DND-41 (cell line): ENCODE measurements around the gene TARP.
"Not testable (repeated sequence)": the region's sequence is repeated elsewhere in the genome, so short reads cannot be mapped to it uniquely, and the experiment has no call there.

Source experiments
- ATAC-seq: fragments of 200-7000 bp; cut with Tn5 transposase; 3 replicates; pipeline ENCODE4 v1.9.1; 2021; ENCODE audit warnings: low read depth; ENCODE audit not compliant: insufficient read depth
- DNase-seq: peaks from one replicate; pipeline ENCODE4 v3.0.0-alpha.2; 2020
- H2AFZ ChIP-seq: 2 replicates; pipeline ENCODE4 v1.6.0; 2012; ENCODE audit warnings: low read depth, low read length
- H3K27ac ChIP-seq: 2 replicates; pipeline ENCODE4 v1.5.1; 2012; ENCODE audit warnings: low read length, inconsistent platforms
- H3K27me3 ChIP-seq: fragments of 200-600 bp; sonication (generic); 2 replicates; pipeline ENCODE4 v1.6.0; 2012; ENCODE audit warnings: low read length, mild to moderate bottlenecking, inconsistent platforms; ENCODE audit not compliant: insufficient read depth, poor library complexity
- H3K36me3 ChIP-seq: 2 replicates; pipeline ENCODE4 v1.5.1; 2012; ENCODE audit warnings: low read length, inconsistent platforms; ENCODE audit not compliant: insufficient read depth
- H3K4me1 ChIP-seq: 2 replicates; pipeline ENCODE4 v1.5.1; 2012; ENCODE audit warnings: mild to moderate bottlenecking, low read length; ENCODE audit not compliant: insufficient read depth
- H3K4me2 ChIP-seq: 2 replicates; pipeline ENCODE4 v1.6.0; 2012; ENCODE audit warnings: mild to moderate bottlenecking, moderate library complexity, low read length, inconsistent platforms; ENCODE audit not compliant: insufficient read depth
- H3K4me3 ChIP-seq, 2 experiments: fragments of 200-600 bp in 1 of 2; shearing (Covaris generic) in 1 of 2; 2 replicates each; pipeline ENCODE4 v1.5.1; 2012 to 2016; ENCODE audit warnings: inconsistent platforms in 2 of 2, low read length in 2 of 2, mild to moderate bottlenecking in 2 of 2, low read depth in 1 of 2, moderate library complexity in 1 of 2
- H3K79me2 ChIP-seq: 2 replicates; pipeline ENCODE4 v1.6.0; 2012; ENCODE audit warnings: low read length, inconsistent platforms; ENCODE audit not compliant: insufficient read depth
- H3K9ac ChIP-seq: 2 replicates; pipeline ENCODE4 v1.6.0; 2012; ENCODE audit warnings: low read depth, mild to moderate bottlenecking, inconsistent platforms, low read length, moderate library complexity
- H3K9me3 ChIP-seq: 2 replicates; pipeline ENCODE4 v1.5.1; 2012; ENCODE audit warnings: low read length, moderate library complexity, mild to moderate bottlenecking, inconsistent platforms; ENCODE audit not compliant: insufficient read depth, severe bottlenecking
- H4K20me1 ChIP-seq: 2 replicates; pipeline ENCODE4 v1.6.0; 2012; ENCODE audit warnings: low read length; ENCODE audit not compliant: insufficient read depth
- EZH2 ChIP-seq: IDR thresholded peaks from 3 replicates; pipeline ENCODE4 v1.6.1; 2012; ENCODE audit warnings: borderline replicate concordance, low read depth, mild to moderate bottlenecking, moderate library complexity, low read length, inconsistent platforms; ENCODE audit not compliant: severe bottlenecking
- TF ChIP-seq, protein P1 (sequence below): IDR thresholded peaks from 2 replicates; pipeline ENCODE4 v1.5.1; 2012; ENCODE audit warnings: borderline replicate concordance, low read length, moderate library complexity, mild to moderate bottlenecking; ENCODE audit not compliant: poor library complexity, severe bottlenecking; ENCODE audit errors: extremely low read depth

TARP gene

DNA sequence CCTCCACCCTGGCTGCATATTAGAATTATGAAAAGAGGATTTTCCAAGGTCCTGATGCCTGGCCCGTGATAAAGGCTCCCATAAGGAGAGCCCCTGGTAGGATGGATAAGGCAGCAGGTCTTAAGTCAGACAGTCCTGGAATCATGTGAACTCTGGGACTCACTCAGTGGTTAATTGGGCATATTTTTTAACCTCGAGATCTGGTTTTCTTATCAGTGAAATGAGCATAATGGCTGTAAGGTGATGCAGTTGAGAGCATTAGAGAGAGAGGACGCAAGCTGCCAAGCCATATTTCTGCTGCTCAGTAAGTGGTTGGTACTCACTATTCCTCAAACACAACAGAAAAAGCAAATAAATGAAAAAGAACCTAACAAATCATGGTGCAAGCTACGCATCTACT, 37.8 kb downstream of the TARP start:
- Histone ChIP-seq H3K36me3 (peaks cover 18% of the 10 kb centered on the region), H3K4me3 (no peak overlapping the region), H3K27ac (peak overlapping the region; percentile 97), H3K9ac (no peak overlapping the region), H4K20me1 (no peaks in the 10 kb centered on the region), H3K4me1 (peaks cover 55% of the 10 kb centered on the region), H3K9me3 (no peaks in the 10 kb centered on the region), H3K27me3 (no peaks in the 10 kb centered on the region), H3K79me2 (no peaks in the 10 kb centered on the region), H3K4me2 (no peak overlapping the region), H2AFZ (no peak overlapping the region)
- no peak for DNase-seq
- no peak for ATAC-seq
- TF ChIP-seq EZH2, result no peak

DNA sequence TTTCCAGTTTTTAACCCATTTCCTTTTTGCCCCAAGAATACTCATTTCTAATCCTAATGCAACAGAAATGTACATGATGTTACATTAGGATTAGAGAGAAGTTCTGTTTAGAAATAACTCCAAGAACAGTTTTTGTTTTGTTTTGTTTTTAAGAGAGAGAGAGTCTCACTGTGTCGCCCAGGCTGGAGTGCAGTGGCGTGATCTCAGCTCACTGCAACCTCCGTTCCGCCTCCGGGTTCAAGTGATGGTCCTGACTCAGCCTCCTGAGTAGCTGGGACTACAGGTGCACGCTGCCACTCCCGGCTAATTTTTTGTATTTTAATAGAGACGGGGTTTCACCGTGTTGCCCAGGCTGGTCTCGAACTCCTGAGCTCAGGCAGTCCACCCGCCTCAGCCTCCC, 38.7 kb downstream of the TARP start:
- H3K4me1 ChIP-seq, result peaks cover 61% of the 10 kb centered on the region
- ATAC-seq, result not testable (repeated sequence)

DNA sequence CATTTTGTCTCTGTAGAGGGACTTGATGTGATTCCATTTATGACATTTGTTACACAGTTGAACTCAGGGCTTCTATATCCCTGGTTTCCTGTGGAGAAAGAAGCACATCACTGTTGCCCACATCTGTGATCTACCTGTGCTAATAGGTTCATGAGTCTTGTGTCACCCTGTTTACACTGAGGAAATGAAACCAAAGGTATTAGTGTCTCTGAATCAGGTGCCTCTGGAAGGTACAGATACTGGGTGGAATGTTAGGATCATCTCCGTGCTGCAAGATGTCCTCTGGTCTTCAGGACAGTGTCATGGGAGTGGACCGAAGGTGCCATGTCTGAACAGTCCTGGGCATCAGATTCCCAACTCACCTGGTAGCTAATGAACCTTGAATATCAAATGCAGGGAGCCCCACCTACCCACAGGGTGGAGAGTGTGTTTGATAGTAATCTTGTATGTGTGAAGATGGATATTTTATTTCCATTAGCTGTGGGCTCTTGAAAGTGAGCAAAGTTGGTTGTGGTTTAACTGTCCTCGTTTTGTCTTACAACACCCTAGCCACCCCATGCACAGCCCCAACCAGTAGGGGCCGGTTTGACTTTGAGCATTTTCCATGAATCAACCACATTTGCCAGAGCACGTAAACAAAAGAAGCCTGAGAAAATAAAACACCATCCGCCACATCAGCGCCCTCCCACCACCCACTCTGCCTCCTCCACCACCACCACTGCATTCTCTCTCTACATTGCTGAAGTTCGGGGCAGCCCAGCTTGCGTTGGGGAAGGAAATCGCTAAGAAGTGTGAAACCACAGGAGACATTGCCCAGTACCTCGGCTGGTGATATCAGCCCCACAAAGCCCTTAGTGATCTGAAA, 40.7 kb downstream of the TARP start:
- Histone ChIP-seq H2AFZ (no peak overlapping the region), H4K20me1 (no peaks in the 10 kb centered on the region), H3K79me2 (no peaks in the 10 kb centered on the region), H3K27me3 (no peaks in the 10 kb centered on the region), H3K4me1 (peaks cover 80% of the 10 kb centered on the region), H3K27ac (peak overlapping the region; percentile 97), H3K36me3 (peaks cover 30% of the 10 kb centered on the region), H3K9me3 (no peaks in the 10 kb centered on the region), H3K9ac (peak overlapping the region; percentile 48), H3K4me2 (peak overlapping the region; percentile 62), H3K4me3 (peak overlapping the region in 1 of 2 experiments; percentile 34; a peak in 2 of 4 replicates)
- no peak for TF ChIP-seq EZH2
- TF ChIP-seq, protein P1, sequence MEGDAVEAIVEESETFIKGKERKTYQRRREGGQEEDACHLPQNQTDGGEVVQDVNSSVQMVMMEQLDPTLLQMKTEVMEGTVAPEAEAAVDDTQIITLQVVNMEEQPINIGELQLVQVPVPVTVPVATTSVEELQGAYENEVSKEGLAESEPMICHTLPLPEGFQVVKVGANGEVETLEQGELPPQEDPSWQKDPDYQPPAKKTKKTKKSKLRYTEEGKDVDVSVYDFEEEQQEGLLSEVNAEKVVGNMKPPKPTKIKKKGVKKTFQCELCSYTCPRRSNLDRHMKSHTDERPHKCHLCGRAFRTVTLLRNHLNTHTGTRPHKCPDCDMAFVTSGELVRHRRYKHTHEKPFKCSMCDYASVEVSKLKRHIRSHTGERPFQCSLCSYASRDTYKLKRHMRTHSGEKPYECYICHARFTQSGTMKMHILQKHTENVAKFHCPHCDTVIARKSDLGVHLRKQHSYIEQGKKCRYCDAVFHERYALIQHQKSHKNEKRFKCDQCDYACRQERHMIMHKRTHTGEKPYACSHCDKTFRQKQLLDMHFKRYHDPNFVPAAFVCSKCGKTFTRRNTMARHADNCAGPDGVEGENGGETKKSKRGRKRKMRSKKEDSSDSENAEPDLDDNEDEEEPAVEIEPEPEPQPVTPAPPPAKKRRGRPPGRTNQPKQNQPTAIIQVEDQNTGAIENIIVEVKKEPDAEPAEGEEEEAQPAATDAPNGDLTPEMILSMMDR, result peak; percentile 38
- peak; percentile 94 for DNase-seq
- ATAC-seq, result peak; percentile 90

More for the DNA sequence above, 38.7 kb downstream of the TARP start:
- H4K20me1 ChIP-seq, H2AFZ ChIP-seq, H3K9me3 ChIP-seq, H3K27me3 ChIP-seq, H3K79me2 ChIP-seq, H3K9ac ChIP-seq, H3K4me2 ChIP-seq, DNase-seq, H3K4me3 ChIP-seq: not testable (repeated sequence)
- peaks cover 23% of the 10 kb centered on the region for H3K36me3 ChIP-seq
- H3K27ac ChIP-seq, result peak overlapping the region; percentile 97

DNA sequence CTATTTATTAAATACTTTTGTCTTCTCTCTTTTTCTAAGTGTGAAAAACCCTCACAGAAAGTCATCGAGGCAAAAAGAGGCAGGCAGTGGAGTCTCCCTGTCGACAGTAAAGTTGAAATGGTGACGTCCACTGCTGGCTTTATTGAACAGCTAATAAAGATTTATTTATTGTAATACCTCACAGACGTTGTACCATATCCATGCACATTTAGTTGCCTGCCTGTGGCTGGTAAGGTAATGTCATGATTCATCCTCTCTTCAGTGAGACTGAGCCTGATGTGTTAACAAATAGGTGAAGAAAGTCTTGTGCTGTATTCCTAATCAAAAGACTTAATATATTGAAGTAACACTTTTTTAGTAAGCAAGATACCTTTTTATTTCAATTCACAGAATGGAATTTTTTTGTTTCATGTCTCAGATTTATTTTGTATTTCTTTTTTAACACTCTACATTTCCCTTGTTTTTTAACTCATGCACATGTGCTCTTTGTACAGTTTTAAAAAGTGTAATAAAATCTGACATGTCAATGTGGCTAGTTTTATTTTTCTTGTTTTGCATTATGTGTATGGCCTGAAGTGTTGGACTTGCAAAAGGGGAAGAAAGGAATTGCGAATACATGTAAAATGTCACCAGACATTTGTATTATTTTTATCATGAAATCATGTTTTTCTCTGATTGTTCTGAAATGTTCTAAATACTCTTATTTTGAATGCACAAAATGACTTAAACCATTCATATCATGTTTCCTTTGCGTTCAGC, 43.4 kb downstream of the TARP start:
- Histone ChIP-seq H3K79me2 (no peaks in the 10 kb centered on the region), H3K4me1 (peaks cover 62% of the 10 kb centered on the region), H4K20me1 (no peaks in the 10 kb centered on the region), H3K27me3 (no peaks in the 10 kb centered on the region), H3K27ac (peak overlapping the region; percentile 73), H3K4me2 (no peak overlapping the region), H3K9me3 (no peaks in the 10 kb centered on the region), H3K4me3 (no peak overlapping the region), H3K36me3 (peaks cover 34% of the 10 kb centered on the region), H3K9ac (no peak overlapping the region), H2AFZ (no peak overlapping the region)
- DNase-seq (no peak), ATAC-seq (no peak)
- TF ChIP-seq, protein P1, result no peak
- TF ChIP-seq EZH2, result no peak
